ENCODE results near the gene THBS1.

The THBS1 gene

DNA sequence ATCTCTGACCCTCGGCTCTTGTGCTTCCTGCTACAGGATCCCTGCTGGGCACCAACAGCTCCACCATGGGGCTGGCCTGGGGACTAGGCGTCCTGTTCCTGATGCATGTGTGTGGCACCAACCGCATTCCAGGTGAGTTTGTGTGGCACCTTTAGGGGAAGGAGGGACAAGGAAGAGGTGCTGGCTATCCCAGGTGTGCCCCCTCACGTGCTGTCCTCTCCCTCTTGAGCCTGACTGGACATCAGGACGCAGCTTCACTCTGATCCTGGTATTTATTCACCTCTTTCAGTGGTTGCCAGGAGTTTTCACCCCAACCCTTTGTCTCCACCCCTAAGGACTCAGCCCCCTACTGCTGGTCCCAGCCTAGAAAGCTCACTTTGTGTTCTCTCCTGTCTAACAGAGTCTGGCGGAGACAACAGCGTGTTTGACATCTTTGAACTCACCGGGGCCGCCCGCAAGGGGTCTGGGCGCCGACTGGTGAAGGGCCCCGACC, 960 bp downstream of the THBS1 start:
- H3K27ac ChIP-seq: peak overlapping the region; percentile 74
- TF ChIP-seq, protein P1, sequence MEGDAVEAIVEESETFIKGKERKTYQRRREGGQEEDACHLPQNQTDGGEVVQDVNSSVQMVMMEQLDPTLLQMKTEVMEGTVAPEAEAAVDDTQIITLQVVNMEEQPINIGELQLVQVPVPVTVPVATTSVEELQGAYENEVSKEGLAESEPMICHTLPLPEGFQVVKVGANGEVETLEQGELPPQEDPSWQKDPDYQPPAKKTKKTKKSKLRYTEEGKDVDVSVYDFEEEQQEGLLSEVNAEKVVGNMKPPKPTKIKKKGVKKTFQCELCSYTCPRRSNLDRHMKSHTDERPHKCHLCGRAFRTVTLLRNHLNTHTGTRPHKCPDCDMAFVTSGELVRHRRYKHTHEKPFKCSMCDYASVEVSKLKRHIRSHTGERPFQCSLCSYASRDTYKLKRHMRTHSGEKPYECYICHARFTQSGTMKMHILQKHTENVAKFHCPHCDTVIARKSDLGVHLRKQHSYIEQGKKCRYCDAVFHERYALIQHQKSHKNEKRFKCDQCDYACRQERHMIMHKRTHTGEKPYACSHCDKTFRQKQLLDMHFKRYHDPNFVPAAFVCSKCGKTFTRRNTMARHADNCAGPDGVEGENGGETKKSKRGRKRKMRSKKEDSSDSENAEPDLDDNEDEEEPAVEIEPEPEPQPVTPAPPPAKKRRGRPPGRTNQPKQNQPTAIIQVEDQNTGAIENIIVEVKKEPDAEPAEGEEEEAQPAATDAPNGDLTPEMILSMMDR (IDR thresholded peaks at IDR 0.05): peak; percentile 72
- no peak for TF ChIP-seq ZFX (IDR thresholded peaks at IDR 0.05; ENCODE audit: borderline replicate concordance)

DNA sequence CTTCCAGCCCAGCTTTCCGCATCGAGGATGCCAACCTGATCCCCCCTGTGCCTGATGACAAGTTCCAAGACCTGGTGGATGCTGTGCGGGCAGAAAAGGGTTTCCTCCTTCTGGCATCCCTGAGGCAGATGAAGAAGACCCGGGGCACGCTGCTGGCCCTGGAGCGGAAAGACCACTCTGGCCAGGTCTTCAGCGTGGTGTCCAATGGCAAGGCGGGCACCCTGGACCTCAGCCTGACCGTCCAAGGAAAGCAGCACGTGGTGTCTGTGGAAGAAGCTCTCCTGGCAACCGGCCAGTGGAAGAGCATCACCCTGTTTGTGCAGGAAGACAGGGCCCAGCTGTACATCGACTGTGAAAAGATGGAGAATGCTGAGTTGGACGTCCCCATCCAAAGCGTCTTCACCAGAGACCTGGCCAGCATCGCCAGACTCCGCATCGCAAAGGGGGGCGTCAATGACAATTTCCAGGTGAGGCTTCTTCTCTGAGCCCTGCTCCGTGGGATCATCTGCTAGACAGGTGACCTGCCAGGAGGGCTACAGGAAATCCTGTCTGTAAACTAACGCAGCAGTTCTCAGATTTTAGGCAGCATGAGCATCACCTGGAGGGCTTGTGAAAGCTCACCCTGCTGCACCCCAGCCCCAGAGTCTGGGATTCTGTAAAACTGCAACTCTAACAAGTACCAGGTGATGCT, 1.6 kb downstream of the THBS1 start:
- peak overlapping the region; percentile 74 for H3K27ac ChIP-seq
- TF ChIP-seq, protein P1 (IDR thresholded peaks at IDR 0.05): no peak
- TF ChIP-seq ZFX (IDR thresholded peaks at IDR 0.05; ENCODE audit: borderline replicate concordance): no peak

DNA sequence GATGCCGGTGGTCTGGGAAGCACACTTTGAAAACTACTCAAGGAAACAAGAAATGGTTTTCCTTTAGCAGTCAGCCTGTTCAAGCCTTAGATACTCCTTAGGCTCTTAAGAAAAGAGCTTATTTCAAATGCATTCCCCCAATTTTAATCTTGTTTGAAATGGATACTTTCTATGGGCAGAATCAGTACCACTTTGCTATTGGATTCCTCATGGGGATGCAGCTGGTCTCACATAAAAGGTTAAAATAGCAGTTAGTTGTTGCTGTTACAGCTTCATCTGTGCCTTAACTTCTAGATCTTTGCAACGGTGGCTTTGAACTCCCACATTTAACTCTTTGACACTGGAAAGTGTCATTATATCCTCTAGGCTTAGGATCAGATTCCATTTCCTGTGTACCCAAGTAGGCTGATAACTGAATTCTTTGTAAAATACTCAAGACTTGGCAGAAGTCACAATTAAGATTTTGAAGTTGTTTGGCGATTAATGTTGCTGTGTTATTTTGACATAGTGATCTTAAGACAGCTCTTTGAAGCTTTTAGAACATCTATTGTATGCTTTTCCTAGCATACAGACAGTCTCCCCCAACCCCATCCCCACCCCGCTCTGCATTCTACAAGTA, 2.2 kb downstream of the THBS1 start:
- TF ChIP-seq, protein P1 (IDR thresholded peaks at IDR 0.05): no peak
- no peak for TF ChIP-seq ZFX (IDR thresholded peaks at IDR 0.05; ENCODE audit: borderline replicate concordance)
- peak overlapping the region; percentile 74 for H3K27ac ChIP-seq

DNA sequence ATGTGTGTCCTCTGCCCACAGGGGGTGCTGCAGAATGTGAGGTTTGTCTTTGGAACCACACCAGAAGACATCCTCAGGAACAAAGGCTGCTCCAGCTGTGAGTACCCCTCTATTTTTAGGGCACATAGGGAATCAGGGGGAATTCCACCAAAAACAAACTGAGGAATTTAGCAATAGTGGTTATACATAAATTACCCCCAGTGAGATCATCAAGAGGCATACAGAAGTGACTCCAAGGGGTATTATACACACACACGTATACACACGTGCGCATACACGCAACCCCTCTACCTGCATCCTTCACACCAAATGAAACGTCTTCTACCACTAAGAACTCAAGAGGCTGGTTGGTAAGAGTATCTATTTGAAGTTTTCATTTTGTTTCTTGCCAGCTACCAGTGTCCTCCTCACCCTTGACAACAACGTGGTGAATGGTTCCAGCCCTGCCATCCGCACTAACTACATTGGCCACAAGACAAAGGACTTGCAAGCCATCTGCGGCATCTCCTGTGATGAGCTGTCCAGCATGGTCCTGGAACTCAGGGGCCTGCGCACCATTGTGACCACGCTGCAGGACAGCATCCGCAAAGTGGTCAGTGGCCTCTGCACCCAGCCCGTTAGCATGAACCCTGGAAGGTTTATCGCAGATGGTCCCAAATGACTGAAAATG, 2.9 kb downstream of the THBS1 start:
- no peak overlapping the region for H3K27ac ChIP-seq
- TF ChIP-seq ZFX (IDR thresholded peaks at IDR 0.05; ENCODE audit: borderline replicate concordance): no peak
- TF ChIP-seq, protein P1 (IDR thresholded peaks at IDR 0.05): peak; percentile 44

DNA sequence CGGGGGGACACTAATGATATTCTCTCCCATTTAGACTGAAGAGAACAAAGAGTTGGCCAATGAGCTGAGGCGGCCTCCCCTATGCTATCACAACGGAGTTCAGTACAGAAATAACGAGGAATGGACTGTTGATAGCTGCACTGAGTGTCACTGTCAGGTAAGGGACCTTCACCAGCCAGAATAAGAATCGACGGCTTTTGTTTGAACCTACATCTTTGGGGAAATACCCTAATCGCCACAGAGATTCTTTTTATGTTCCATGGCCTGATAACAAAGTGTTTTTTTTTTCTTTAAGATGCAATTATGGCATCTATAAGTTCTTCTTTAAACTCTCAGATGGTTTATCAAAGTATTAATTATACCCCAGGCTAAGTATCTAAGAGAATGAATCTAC, 3.4 kb downstream of the THBS1 start:
- TF ChIP-seq ZFX (IDR thresholded peaks at IDR 0.05; ENCODE audit: borderline replicate concordance): no peak
- TF ChIP-seq, protein P1 (IDR thresholded peaks at IDR 0.05): no peak
- H3K27ac ChIP-seq: no peak overlapping the region

DNA sequence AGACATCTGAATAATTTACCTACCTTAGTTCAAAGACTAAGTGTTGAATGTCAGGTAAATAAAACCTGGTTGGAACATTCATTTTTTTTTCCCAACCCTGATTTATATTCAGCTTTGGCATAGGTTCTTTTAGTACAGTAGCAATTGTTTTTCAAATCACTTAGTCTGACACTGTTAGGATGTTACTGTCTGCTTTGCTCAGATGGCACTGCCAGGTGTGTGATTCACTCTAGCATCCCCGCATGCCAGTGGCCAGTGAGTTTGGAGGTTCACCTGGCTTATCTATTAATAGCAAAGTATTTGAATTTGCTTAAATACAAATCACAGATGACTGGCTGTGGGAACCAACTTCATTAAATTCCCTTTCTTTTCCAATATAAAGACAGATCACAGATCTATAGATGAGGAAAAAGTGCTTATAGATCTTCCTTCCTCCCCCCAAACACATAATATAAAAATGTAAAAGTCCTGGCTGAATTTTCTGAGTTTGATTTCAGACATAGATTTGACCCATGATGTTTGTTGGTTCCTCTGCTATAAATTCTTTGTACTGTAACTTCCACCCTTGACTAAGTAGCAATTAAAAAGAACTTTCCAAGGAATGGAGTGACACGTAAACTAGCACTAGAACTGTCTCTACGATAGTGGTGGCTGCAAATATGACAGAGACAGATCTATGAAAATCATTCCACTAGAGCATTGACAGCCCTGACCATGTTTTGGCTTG, 3.9 kb downstream of the THBS1 start:
- no peak overlapping the region for H3K27ac ChIP-seq
- TF ChIP-seq, protein P1 (IDR thresholded peaks at IDR 0.05): no peak
